Measurements from ENCODE around the gene FXYD5.

Gene FXYD5

GRCh38 chr19:35217649-35217990, 63.1 kb downstream of the FXYD5 start:
- TF ChIP-seq CTCF (IDR thresholded peaks at IDR 0.05; ENCODE audit: low read depth, low read length, missing control alignments): no peak
- H3K4me3 ChIP-seq (ENCODE audit: low read depth, low read length): no peak overlapping the region
- no peak for DNase-seq (ENCODE audit: low read depth)
- in situ Hi-C loops (cut with HindIII; ENCODE audit: low sequenced_read_pairs): no loop called here

- DNase-seq (ENCODE audit: low read depth): no peak
- no peak overlapping the region for H3K4me3 ChIP-seq (ENCODE audit: low read depth, low read length)
- no peak for TF ChIP-seq CTCF (IDR thresholded peaks at IDR 0.05; ENCODE audit: low read depth, low read length, missing control alignments)
- in situ Hi-C loops (cut with HindIII; ENCODE audit: low sequenced_read_pairs): no loop called here
Measured at GRCh38 chr19:35219008-35219407, 64.5 kb downstream of the FXYD5 start.

All from astrocyte of the cerebellum (primary cell).